HCT116 (cell line): Measurements from ENCODE around the gene ATP6V1G2. TPM values are rescaled to one million over a fixed set of nuclear protein-coding genes. Genes with fewer than 3 reads are reported as not detected.

Experiments
- ATAC-seq: fragments of 200-7000 bp; cut with Tn5 transposase; 2 replicates; pipeline ENCODE4 v1.9.1; 2020; ENCODE audit warnings: mild to moderate bottlenecking, moderate library complexity
- BruUV-seq: library from RNA; stranded (reverse); fragments of 400-500 nt; replicated peaks from 2 replicates; lab custom pipeline; 2021; lab: Mats Ljungman, UMichigan
- CTCF ChIA-PET: fragments of 300-600 bp; sonication (Branson Sonifier 250); formaldehyde crosslinking; loops from one replicate; lab custom pipeline; 2021; ENCODE audit warnings: antibody characterized with exemption; lab: Charles Lee
- POLR2A ChIA-PET: fragments of 300-600, 350-600 bp; sonication (Branson Sonifier 250); formaldehyde crosslinking; loops from one replicate; lab custom pipeline; 2021; ENCODE audit warnings: antibody characterized with exemption; lab: Charles Lee
- RAD21 ChIA-PET, 2 experiments: fragments of 300-600 bp; sonication (Branson Sonifier 250); formaldehyde crosslinking; loops; one replicate each; lab custom pipeline; 2023; ENCODE audit warnings: low total read pairs in 2 of 2; ENCODE audit not compliant: uncharacterized antibody in 2 of 2, unreplicated experiment in 2 of 2, low non-redundant PET in 1 of 2; lab: Charles Lee
- DNase-seq: peaks from one replicate; pipeline ENCODE4 v3.0.0-alpha.2; 2010; ENCODE audit warnings: low read depth, low spot score
- H2AFZ ChIP-seq: fragments of 200-600 bp; shearing (Covaris generic), sonication (generic); 2 replicates; pipeline ENCODE4 v1.6.1; 2017; ENCODE audit warnings: low read depth, mixed run types, mixed read lengths, antibody characterized with exemption, low read length; ENCODE audit not compliant: poor library complexity, severe bottlenecking
- H3K27ac ChIP-seq: 2 replicates; pipeline ENCODE4 v1.5.1; 2012; ENCODE audit warnings: low read depth, low read length
- H3K27me3 ChIP-seq: fragments of 200-600 bp; sonication (generic); 2 replicates; pipeline ENCODE4 v1.6.1; 2016; ENCODE audit warnings: mixed run types, low read length, mixed read lengths; ENCODE audit not compliant: insufficient read depth
- H3K36me3 ChIP-seq, 2 experiments: fragments of 200-500 bp in 1 of 2; fragments of 200-600 bp in 1 of 2; sonication (Bioruptor generic) in 1 of 2; sonication (generic) in 1 of 2; 2 replicates each; pipeline versions ENCODE4 v1.5.1 to v1.6.1; 2014 to 2016; ENCODE audit warnings: low read length in 2 of 2, inconsistent platforms in 1 of 2, mixed read lengths in 1 of 2, mixed run types in 1 of 2; ENCODE audit not compliant: insufficient read depth in 2 of 2, control insufficient read depth in 1 of 2
- H3K4me1 ChIP-seq, 2 experiments: fragments of 200-600 bp in 1 of 2; sonication (generic) in 1 of 2; 2 replicates each; pipeline versions ENCODE4 v1.5.1 to v1.6.1; 2012 to 2017; ENCODE audit warnings: low read length in 2 of 2, inconsistent platforms in 1 of 2, mild to moderate bottlenecking in 1 of 2, mixed read lengths in 1 of 2, mixed run types in 1 of 2, moderate library complexity in 1 of 2; ENCODE audit not compliant: insufficient read depth in 2 of 2, control insufficient read depth in 1 of 2
- H3K4me2 ChIP-seq: fragments of 200-600 bp; sonication (generic); 2 replicates; pipeline ENCODE4 v1.6.1; 2017; ENCODE audit warnings: mixed run types, low read length, mixed read lengths
- H3K4me3 ChIP-seq, 2 experiments: fragments of 200-600 bp in 1 of 2; sonication (generic) in 1 of 2; replicated peaks in 1 of 2; 2 replicates each; pipeline ENCODE4 v1.5.1; 2011 to 2016; ENCODE audit warnings: low read length in 2 of 2, control low read depth in 1 of 2, low read depth in 1 of 2, mild to moderate bottlenecking in 1 of 2, mixed read lengths in 1 of 2, mixed run types in 1 of 2
- H3K79me2 ChIP-seq: fragments of 200-600 bp; sonication (generic); 2 replicates; pipeline ENCODE4 v1.6.1; 2017; ENCODE audit warnings: mild to moderate bottlenecking, mixed run types, low read length, moderate library complexity, mixed read lengths; ENCODE audit not compliant: insufficient read depth
- H3K9ac ChIP-seq: fragments of 200-600 bp; sonication (generic); 2 replicates; pipeline ENCODE4 v1.6.1; 2016; ENCODE audit warnings: low read length, mixed read lengths
- H3K9me2 ChIP-seq: fragments of 200-600 bp; sonication (generic), shearing (Covaris generic); 2 replicates; pipeline ENCODE4 v1.6.1; 2017; ENCODE audit warnings: mixed run types, mild to moderate bottlenecking, moderate library complexity; ENCODE audit not compliant: insufficient read depth
- H3K9me3 ChIP-seq, 2 experiments: fragments of 200-500 bp in 1 of 2; fragments of 200-600 bp in 1 of 2; sonication (Bioruptor generic) in 1 of 2; sonication (generic) in 1 of 2; 2 replicates each; pipeline ENCODE4 v1.6.1; 2014 to 2017; ENCODE audit warnings: low read length in 2 of 2, mixed read lengths in 2 of 2, inconsistent platforms in 1 of 2, low read depth in 1 of 2, mild to moderate bottlenecking in 1 of 2, mixed run types in 1 of 2, moderate library complexity in 1 of 2; ENCODE audit not compliant: control insufficient read depth in 1 of 2, insufficient read depth in 1 of 2
- H4K20me1 ChIP-seq: fragments of 200-600 bp; sonication (generic), shearing (Covaris generic); 2 replicates; pipeline ENCODE4 v1.6.1; 2017; ENCODE audit warnings: mixed run types, mild to moderate bottlenecking, moderate library complexity; ENCODE audit not compliant: insufficient read depth
- ATF3 ChIP-seq: IDR thresholded peaks from 2 replicates; pipeline ENCODE4 v1.6.1; 2012
- CBX3 ChIP-seq: IDR thresholded peaks from 2 replicates; pipeline ENCODE4 v1.6.1; 2012; ENCODE audit warnings: low read depth
- CEBPB ChIP-seq: IDR thresholded peaks from 2 replicates; pipeline ENCODE4 v1.6.1; 2012; ENCODE audit warnings: low read depth
- CTCF ChIP-seq, 3 experiments: fragments of 200-600 bp in 1 of 3; sonication (generic) in 1 of 3; IDR thresholded peaks in 2 of 3; conservative IDR thresholded peaks in 1 of 3; 2 replicates each; pipeline ENCODE4 v1.5.1; 2012 to 2017; ENCODE audit warnings: low read depth in 2 of 3, low read length in 2 of 3, antibody characterized with exemption in 1 of 3, borderline replicate concordance in 1 of 3, control low read depth in 1 of 3, mild to moderate bottlenecking in 1 of 3, mixed read lengths in 1 of 3, mixed run types in 1 of 3, moderate library complexity in 1 of 3; ENCODE audit not compliant: insufficient read depth in 1 of 3
- EGR1 ChIP-seq: IDR thresholded peaks from 2 replicates; pipeline ENCODE4 v1.6.1; 2012; ENCODE audit warnings: low read depth
- ELF1 ChIP-seq: IDR thresholded peaks from 2 replicates; pipeline ENCODE4 v1.6.1; 2012; ENCODE audit warnings: low read depth, borderline replicate concordance
- EZH2phosphoT487 ChIP-seq: fragments of 200-600 bp; IDR thresholded peaks from 2 replicates; pipeline ENCODE4 v1.6.1; 2018; ENCODE audit warnings: antibody characterized with exemption, borderline replicate concordance
- JUND ChIP-seq: IDR thresholded peaks from 2 replicates; pipeline ENCODE4 v1.6.1; 2012
- POLR2A ChIP-seq: IDR thresholded peaks from 2 replicates; pipeline ENCODE4 v1.7.0; 2011; ENCODE audit warnings: borderline replicate concordance; ENCODE audit not compliant: insufficient read depth, insufficient read length; ENCODE audit errors: extremely low read depth
- RAD21 ChIP-seq: IDR thresholded peaks from 2 replicates; pipeline ENCODE4 v1.6.1; 2012; ENCODE audit warnings: low read depth, mild to moderate bottlenecking
- REST ChIP-seq: IDR thresholded peaks from 2 replicates; pipeline ENCODE4 v1.6.1; 2012; ENCODE audit warnings: low read depth
- SIN3A ChIP-seq: IDR thresholded peaks from 2 replicates; pipeline ENCODE4 v1.6.1; 2012; ENCODE audit warnings: low read depth
- SRF ChIP-seq: IDR thresholded peaks from 2 replicates; pipeline ENCODE4 v1.6.1; 2012; ENCODE audit warnings: low read depth
- TCF7L2 ChIP-seq: IDR thresholded peaks from 2 replicates; pipeline ENCODE4 v1.7.0; 2011; ENCODE audit warnings: borderline replicate concordance, inconsistent platforms; ENCODE audit not compliant: insufficient read depth, insufficient read length; ENCODE audit errors: extremely low read depth
- ZBTB33 ChIP-seq: IDR thresholded peaks from 2 replicates; pipeline ENCODE4 v1.6.1; 2011; ENCODE audit warnings: mild to moderate bottlenecking, low read length, moderate library complexity; ENCODE audit not compliant: insufficient replicate concordance; ENCODE audit errors: extremely low read depth
- ZFX ChIP-seq: fragments of 450-650 bp; IDR thresholded peaks from 2 replicates; pipeline ENCODE4 v1.6.1; 2017
- ZNF274 ChIP-seq: fragments of 200-500 bp; sonication (Bioruptor generic); IDR thresholded peaks from 2 replicates; pipeline ENCODE4 v1.6.1; 2014; ENCODE audit warnings: mild to moderate bottlenecking, low read depth, low read length, inconsistent platforms
- intact Hi-C: fragments of 100-400 bp; cut with micrococcal nuclease; formaldehyde crosslinking; loops from 2 replicates; pipeline ENCODE4 v1.10.0; 2022
- total RNA-seq: library from RNA; stranded (reverse); gene quantifications from one replicate; pipeline ENCODE4 v1.2.1, GENCODE V29; 2021; ENCODE audit not compliant: unreplicated experiment

Gene ATP6V1G2
- total RNA-seq, 1 experiment from 2014 or later = 1.8 TPM

- H3K79me2 ChIP-seq = 0 out of 2 replicates have a peak, but pooled peaks cover under 1% of the 10 kb centered on the region
- H3K36me3 ChIP-seq = peaks cover 12 to 13% of the 10 kb centered on the region in 2 experiments
- no peak overlapping the region for H2AFZ ChIP-seq
- H4K20me1 ChIP-seq = no peaks in the 10 kb centered on the region
- DNase-seq = no peak
- no peaks in the 10 kb centered on the region for H3K9me3 ChIP-seq
- no TSS peak for BruUV-seq
- no peak for TF ChIP-seq EGR1
- no peak for TF ChIP-seq EZH2phosphoT487
- no peak for TF ChIP-seq ZBTB33
- no peak for TF ChIP-seq SRF
- no peak for TF ChIP-seq TCF7L2
- TF ChIP-seq REST = no peak
- no peak for TF ChIP-seq CEBPB
- TF ChIP-seq JUND = no peak
- no peak for TF ChIP-seq RAD21
- TF ChIP-seq CBX3 = no peak
- TF ChIP-seq ZFX = no peak
- no peak for TF ChIP-seq ELF1
- TF ChIP-seq ZNF274 = no peak
- TF ChIP-seq SIN3A = no peak
- no peak for TF ChIP-seq POLR2A
- no peak for TF ChIP-seq ATF3
- TF ChIP-seq CTCF (IDR thresholded peaks at IDR 0.05 in 2 of 3, conservative IDR thresholded peaks at IDR 0.05 in 1 of 3; ENCODE audit: borderline replicate concordance in 1 of 3, insufficient read depth in 1 of 3, low read depth in 2 of 3, low read length in 2 of 3) = no peak
- intact Hi-C loops = no loop called here
- H3K27me3 ChIP-seq = no peaks in the 10 kb centered on the region
- no peaks in the 10 kb centered on the region for H3K9me2 ChIP-seq
- H3K4me2 ChIP-seq = no peak overlapping the region
- ATAC-seq = no peak
- H3K27ac ChIP-seq = no peak overlapping the region
- ChIA-PET POLR2A (no interaction called here), RAD21 (no interaction called here), CTCF (no interaction called here)
- H3K4me3 ChIP-seq = no peak overlapping the region
- peaks cover 0 to 4% of the 10 kb centered on the region in 2 experiments; a peak in 1 of 4 replicates for H3K4me1 ChIP-seq
- H3K9ac ChIP-seq = no peak overlapping the region
Observed at GRCh38 chr6:31510007-31510406, 36.4 kb downstream of the ATP6V1G2 start.
